ENCODE measurements around the gene DGKB.

GRCh38 chr7:14673202-14673601 lies 229.3 kb downstream of the DGKB start:
- TF ChIP-seq POLR2A (IDR thresholded peaks at IDR 0.05) = no peak
- TF ChIP-seq, protein P1, sequence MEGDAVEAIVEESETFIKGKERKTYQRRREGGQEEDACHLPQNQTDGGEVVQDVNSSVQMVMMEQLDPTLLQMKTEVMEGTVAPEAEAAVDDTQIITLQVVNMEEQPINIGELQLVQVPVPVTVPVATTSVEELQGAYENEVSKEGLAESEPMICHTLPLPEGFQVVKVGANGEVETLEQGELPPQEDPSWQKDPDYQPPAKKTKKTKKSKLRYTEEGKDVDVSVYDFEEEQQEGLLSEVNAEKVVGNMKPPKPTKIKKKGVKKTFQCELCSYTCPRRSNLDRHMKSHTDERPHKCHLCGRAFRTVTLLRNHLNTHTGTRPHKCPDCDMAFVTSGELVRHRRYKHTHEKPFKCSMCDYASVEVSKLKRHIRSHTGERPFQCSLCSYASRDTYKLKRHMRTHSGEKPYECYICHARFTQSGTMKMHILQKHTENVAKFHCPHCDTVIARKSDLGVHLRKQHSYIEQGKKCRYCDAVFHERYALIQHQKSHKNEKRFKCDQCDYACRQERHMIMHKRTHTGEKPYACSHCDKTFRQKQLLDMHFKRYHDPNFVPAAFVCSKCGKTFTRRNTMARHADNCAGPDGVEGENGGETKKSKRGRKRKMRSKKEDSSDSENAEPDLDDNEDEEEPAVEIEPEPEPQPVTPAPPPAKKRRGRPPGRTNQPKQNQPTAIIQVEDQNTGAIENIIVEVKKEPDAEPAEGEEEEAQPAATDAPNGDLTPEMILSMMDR (IDR thresholded peaks at IDR 0.05) = no peak
